ENCODE measurements around the gene LCN6. TPM values are rescaled to one million over a fixed set of nuclear protein-coding genes. Genes with fewer than 3 reads are reported as not detected.
"Not testable (repeated sequence)": the region's sequence is repeated elsewhere in the genome, so short reads cannot be mapped to it uniquely, and the experiment has no call there.

The LCN6 gene, protein sequence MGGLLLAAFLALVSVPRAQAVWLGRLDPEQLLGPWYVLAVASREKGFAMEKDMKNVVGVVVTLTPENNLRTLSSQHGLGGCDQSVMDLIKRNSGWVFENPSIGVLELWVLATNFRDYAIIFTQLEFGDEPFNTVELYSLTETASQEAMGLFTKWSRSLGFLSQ
- under 1 TPM in 2 of 8 experiments, not detected in 6; 0.41 to 0.76 TPM for total RNA-seq

DNA sequence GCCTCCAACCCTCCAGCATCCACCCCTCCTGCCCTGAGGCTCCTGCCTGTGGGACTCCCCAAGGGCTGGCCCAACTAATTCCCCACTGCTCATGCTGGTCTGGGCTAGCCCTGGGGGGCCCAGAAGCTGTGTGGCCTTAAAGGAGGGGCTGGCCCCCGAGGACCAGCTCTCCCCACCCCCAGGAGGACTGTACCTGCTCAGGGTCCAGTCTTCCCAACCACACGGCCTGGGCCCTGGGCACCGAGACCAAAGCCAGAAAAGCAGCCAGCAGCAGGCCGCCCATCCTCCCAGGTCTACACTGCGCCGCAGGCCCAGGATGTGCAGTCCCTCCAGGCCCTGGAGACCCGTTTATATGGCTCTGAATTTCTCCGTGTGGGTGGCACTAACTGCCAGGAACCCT is at the start of gene LCN6:
Gene LCN6, minus strand, starts transcription at position 325 of the 400 bp plus-strand sequence. Its CDS starts 42 bp downstream, at position 283.
- no peak within 1 kb of the TSS for H3K4me3 ChIP-seq
- H3K27ac ChIP-seq: no peak within 1 kb of the TSS
- peak in 1 of 8 experiments; percentile 13 for ATAC-seq (replicated peaks in 6 of 8)
- no peaks in the 10 kb centered on the region for H3K4me1 ChIP-seq (replicated peaks in 1 of 2)
- in situ Hi-C loops (cut with MboI; ENCODE audit: low pct_unique_long_range_greater_than_20kb in 2 of 9, low sequenced_read_pairs in 9 of 9, unreplicated experiment in 9 of 9): no loop called here
- 53 to 79% (median 72%) methylated on average over 3 to 5 of the region's 8 CpGs; no CpG with 5 or more reads in 7 of the 10 experiments for WGBS, 10 experiments

DNA sequence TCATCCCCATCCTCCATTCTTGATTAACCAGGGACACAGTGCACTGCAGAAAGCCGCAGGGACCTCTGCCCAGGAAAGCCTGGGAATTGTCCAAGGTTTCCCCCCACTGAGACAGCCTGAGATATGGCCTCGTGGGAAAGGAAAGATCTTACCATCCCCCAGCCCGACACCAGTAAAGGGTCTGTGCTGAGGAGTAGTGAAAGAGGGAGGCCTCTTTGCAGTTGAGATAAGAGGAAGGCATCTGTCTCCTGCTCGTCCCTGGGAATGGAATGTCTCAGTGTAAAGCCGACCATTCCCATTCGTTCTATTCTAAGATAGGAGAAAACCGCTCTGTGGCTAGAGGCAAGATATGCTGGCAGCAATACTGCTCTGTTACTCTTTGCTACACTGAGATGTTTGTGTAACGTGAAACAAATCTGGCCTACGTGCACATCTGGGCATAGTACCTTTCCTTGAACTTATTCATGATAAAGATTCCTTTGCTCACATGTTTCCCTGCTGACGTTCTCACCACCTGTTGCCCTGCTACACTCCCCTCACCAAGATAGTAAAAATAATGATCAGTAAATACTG is 48.5 kb upstream of the LCN6 start:
- in situ Hi-C loops (cut with MboI; ENCODE audit: low pct_unique_long_range_greater_than_20kb in 2 of 9, low sequenced_read_pairs in 9 of 9, unreplicated experiment in 9 of 9): loop anchor here in 7 of 9 experiments (25.0 kb wide), 1 partner anchor 240 kb away; the partner anchor contains the start of genes ABCA2 (in 7 of the 7), FUT7 (in 7 of the 7) and NPDC1 (in 7 of the 7)
- H3K27ac ChIP-seq; H3K4me3 ChIP-seq; ATAC-seq (replicated peaks in 6 of 8): not testable (repeated sequence)
- peaks cover 34 to 39% of the 10 kb centered on the region in 2 donors for H3K4me1 ChIP-seq (replicated peaks in 1 of 2)
- WGBS, 10 experiments: 0 to 82% (median 19%) methylated on average over 1 to 3 of the region's 10 CpGs; no CpG with 5 or more reads in 4 of the 10 experiments

DNA sequence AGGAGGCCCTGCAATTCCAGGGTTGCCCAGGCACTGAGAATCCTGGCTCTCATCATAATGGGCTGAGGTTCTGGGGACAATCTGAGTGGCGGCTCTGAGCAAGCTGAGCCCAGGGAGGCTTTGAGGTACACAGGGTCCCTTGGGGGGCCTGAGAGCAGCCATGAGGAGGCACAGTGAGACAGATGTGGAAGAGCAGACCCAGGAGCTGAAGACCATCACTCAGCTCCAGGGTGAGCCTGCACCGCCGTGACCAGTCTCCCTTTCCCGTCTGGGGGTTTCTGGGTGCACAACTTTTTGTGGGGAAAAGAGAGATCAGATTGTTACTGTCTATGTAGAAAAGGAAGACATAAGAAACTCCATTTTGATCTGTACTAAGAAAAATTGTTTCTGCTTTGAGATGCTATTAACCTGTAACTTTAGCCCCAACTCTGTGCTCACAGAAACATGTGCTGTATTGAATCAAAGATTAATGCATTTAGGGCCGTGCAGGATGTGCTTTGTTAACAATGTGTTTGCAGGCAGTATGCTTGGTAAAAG is 48.0 kb upstream of the LCN6 start, which contains the start of gene CCDC183:
Gene CCDC183, plus strand, starts transcription at position 101 of the 537 bp plus-strand sequence. Its CDS starts 60 bp downstream, at position 161.
- WGBS, 10 experiments: 0 to 80% (median 41%) methylated on average over 1 to 5 of the region's 5 CpGs; no CpG with 5 or more reads in 4 of the 10 experiments
- ATAC-seq (replicated peaks in 6 of 8): no peak
- in situ Hi-C loops (cut with MboI; ENCODE audit: low pct_unique_long_range_greater_than_20kb in 2 of 9, low sequenced_read_pairs in 9 of 9, unreplicated experiment in 9 of 9): loop anchor here in 7 of 9 experiments (25.0 kb wide), 1 partner anchor 241 kb away; the partner anchor contains the start of genes ABCA2 (in 7 of the 7), FUT7 (in 7 of the 7) and NPDC1 (in 7 of the 7)
- Histone ChIP-seq H3K4me3 (no peak within 1 kb of the TSS), H3K27ac (no peak within 1 kb of the TSS), H3K4me1 (replicated peaks in 1 of 2) (peaks cover 32 to 36% of the 10 kb centered on the region in 2 donors)

DNA sequence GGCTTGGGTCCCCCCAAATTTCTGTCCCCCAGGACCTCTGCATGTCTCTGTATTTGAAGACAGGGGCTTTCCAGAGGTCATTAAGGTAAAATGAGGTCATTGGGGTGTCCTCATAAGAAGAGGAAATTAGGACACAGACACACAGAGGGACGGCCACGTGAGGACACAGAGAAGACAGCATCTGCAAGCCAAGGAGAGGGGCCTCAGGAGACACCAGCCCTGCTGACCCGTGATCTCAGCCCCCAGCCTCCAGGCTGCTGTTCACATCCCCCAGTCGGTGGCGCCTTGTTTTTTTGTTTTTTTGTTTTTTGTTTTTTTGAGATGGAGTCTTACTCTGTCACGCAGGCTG is 46.6 kb upstream of the LCN6 start:
- in situ Hi-C loops (cut with MboI; ENCODE audit: low pct_unique_long_range_greater_than_20kb in 2 of 9, low sequenced_read_pairs in 9 of 9, unreplicated experiment in 9 of 9): loop anchor here in 7 of 9 experiments (25.0 kb wide), 1 partner anchor 242 kb away; the partner anchor contains the start of genes ABCA2 (in 7 of the 7), FUT7 (in 7 of the 7) and NPDC1 (in 7 of the 7)

DNA sequence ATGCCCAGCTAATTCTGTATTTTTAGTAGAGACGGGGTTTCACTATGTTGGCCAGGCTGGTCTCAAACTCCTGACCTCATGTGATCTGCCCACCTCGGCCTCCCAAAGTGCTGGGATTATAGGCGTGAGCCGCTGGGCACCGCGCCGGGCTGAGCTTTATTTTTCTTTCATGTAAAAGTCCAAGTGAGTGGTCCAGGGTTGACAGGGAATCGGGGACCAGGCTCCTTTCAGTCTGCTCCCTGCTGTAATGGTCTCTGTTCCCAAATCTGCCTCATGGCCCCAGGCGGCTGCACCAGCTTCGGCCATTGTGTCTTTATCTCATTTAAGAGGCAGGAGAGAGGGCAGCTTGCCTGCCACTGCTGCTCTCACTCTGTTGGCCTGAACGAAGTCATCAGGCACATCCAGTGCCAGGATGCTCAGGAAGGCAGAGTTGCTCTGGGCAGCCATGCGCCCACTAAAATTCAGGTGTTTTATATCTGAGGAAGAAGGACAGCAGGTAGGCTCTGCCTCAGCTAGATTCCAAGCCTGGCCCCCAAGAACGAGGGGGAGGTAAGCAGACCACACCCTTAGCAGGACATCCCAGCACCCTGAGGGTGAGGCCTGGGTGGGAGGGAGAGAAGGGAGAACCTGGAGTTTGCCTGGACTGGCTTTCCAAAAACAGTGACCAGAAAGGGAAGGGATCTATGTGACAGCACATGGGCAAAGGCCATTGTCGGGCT is 46.1 kb upstream of the LCN6 start:
- Histone ChIP-seq H3K27ac (no peak overlapping the region), H3K4me3 (no peak overlapping the region), H3K4me1 (replicated peaks in 1 of 2) (peaks cover 30 to 31% of the 10 kb centered on the region in 2 donors)
- 86 to 100% (median 94%) methylated on average over 1 to 10 of the region's 14 CpGs; no CpG with 5 or more reads in 4 of the 10 experiments for WGBS, 10 experiments
- no peak for ATAC-seq (replicated peaks in 6 of 8)
- in situ Hi-C loops (cut with MboI; ENCODE audit: low pct_unique_long_range_greater_than_20kb in 2 of 9, low sequenced_read_pairs in 9 of 9, unreplicated experiment in 9 of 9): loop anchor here in 7 of 9 experiments (25.0 kb wide), 1 partner anchor 243 kb away; the partner anchor contains the start of genes ABCA2 (in 7 of the 7), FUT7 (in 7 of the 7) and NPDC1 (in 7 of the 7)

More for the DNA sequence above, 46.6 kb upstream of the LCN6 start:
- no peak for ATAC-seq (replicated peaks in 6 of 8)
- no peak overlapping the region for H3K27ac ChIP-seq
- peaks cover 31 to 34% of the 10 kb centered on the region in 2 donors for H3K4me1 ChIP-seq (replicated peaks in 1 of 2)
- WGBS, 10 experiments: 52 to 100% (median 79%) methylated on average over 1 to 4 of the region's 6 CpGs; no CpG with 5 or more reads in 4 of the 10 experiments
- H3K4me3 ChIP-seq: no peak overlapping the region

DNA sequence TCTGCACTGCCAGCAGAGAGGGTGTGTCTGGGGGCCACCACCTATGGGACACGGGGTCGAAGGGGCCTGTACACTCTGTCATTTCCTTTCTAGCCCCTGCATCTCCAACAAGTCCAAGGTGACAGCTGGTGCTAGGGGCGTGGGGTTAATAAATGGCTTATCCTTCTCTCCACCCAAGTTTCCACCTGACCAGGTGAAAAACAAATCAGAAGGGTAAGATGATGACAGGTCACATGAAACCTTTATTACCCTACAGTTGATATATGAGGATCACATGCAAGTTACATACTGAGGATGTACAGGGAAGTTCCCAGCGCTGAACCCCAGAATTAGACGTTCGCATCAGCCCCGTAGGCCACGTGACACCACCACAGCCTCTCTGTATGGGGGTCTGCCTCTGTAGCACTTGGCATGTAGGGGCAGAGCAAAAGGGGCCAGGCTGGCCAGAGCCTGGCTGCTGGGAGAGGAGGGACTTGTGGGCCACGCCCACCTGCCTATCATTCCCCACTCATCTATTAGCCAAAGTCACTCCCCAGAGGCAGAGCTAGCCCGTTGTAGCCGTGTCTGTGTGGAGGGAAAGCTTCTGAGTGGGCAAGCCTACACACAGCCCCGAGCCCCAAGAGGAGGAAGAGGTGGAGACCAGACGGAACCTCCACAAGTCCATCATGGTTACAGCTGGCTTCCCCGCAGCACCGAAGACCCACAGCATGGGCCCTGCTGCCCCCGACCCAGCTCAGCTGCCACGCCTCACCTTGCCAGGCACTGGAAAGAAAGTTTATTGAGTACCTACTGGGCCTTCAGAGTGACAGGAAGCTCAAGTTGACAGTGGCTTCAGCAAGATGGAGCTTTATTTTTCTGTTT is 45.0 kb upstream of the LCN6 start:
- Histone ChIP-seq H3K4me1 (replicated peaks in 1 of 2) (peaks cover 25 to 28% of the 10 kb centered on the region in 2 donors), H3K4me3 (no peak overlapping the region), H3K27ac (no peak overlapping the region)
- in situ Hi-C loops (cut with MboI; ENCODE audit: low pct_unique_long_range_greater_than_20kb in 2 of 9, low sequenced_read_pairs in 9 of 9, unreplicated experiment in 9 of 9): loop anchor here in 7 of 9 experiments (25.0 kb wide), 1 partner anchor 244 kb away; the partner anchor contains the start of genes ABCA2 (in 7 of the 7), FUT7 (in 7 of the 7) and NPDC1 (in 7 of the 7)
- 66 to 88% (median 82%) methylated on average over 3 to 9 of the region's 17 CpGs; no CpG with 5 or more reads in 7 of the 10 experiments for WGBS, 10 experiments
- ATAC-seq (replicated peaks in 6 of 8): no peak

DNA sequence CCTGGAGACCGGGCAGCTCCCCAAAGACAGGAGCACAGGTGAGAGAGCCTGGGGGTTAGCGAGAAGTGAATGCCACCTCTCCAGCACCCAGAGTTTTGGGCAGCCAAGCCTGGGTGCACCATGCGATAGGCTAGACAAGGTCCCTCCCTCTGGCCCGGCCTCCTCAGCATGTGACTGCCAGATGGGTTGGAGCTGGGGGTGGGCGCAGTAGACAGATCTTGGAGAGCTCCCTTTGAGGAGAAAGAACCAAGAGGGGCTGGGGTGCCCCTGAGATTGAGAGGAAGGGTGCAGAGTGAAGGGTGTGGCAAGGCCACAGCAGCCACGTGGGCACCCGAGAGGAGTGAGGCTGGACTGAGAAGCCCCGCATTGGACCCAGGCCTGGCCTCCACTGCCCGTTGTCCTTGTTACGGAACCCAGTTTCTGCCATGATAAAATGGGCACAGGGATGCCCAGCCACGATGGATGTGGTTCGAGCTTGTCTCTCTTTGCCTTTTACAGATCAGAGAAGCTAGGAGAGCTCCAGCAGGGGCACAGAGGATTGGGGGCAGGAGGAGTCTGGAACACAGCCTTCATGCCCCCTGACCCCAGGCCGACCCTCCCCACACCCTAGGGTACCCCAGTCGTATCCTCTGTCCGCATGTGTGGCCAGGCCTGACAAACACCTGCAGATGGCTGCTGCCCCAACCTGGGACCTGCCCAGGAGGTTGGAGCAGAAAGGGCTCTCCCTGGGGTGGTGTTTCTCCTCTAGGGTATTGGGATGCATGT is 44.2 kb upstream of the LCN6 start:
- Histone ChIP-seq H3K27ac (no peak overlapping the region), H3K4me3 (peak overlapping the region in 2 of 5 donors; percentile 77 to 85), H3K4me1 (replicated peaks in 1 of 2) (peaks cover 24 to 31% of the 10 kb centered on the region in 2 donors)
- in situ Hi-C loops (cut with MboI; ENCODE audit: low pct_unique_long_range_greater_than_20kb in 2 of 9, low sequenced_read_pairs in 9 of 9, unreplicated experiment in 9 of 9): loop anchor here in 7 of 9 experiments (25.0 kb wide), 1 partner anchor 245 kb away; the partner anchor contains the start of genes ABCA2 (in 7 of the 7), FUT7 (in 7 of the 7) and NPDC1 (in 7 of the 7)
- ATAC-seq (replicated peaks in 6 of 8): no peak
- 75 to 100% (median 89%) methylated on average over 1 to 8 of the region's 15 CpGs; no CpG with 5 or more reads in 5 of the 10 experiments for WGBS, 10 experiments

DNA sequence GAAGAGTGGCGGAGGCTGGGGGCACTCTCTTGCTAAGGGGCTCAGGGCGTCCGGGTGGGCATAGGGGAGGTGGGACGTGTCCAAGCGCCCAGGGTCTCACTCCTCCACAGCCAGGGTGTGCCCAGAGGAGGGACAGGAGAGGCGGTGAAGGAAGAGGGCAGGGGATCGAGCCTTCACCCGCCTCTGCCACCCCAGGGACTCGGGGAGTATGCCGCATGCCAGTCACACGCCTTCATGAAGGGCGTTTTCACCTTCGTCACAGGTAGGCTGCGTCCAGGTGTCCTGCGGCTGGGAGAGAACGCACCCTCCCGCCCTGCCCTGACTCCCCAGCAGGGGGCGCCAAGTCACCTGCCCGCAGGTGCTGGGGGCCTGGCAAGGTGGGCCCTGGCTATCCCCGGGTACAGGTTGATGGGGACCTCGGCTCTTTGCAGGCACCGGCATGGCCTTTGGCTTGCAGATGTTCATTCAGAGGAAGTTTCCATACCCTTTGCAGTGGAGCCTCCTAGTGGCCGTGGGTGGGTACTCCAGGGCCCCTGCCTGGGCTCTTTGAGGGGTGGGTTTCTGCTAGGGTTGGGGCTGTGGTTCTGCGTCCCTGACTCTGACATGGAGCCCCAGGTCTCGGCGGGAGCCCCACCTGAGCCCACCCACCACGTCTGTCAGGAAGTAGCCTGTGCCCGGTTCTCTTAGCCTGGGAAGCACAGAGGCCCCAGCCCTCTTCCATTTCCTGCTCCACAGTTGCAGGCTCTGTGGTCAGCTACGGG is 43.4 kb upstream of the LCN6 start:
- WGBS, 10 experiments: 4 to 27% (median 11%) methylated on average over 3 to 5 of the region's 29 CpGs; no CpG with 5 or more reads in 7 of the 10 experiments
- peak overlapping the region; percentile 45 to 85 (median 76) for H3K4me3 ChIP-seq
- H3K4me1 ChIP-seq (replicated peaks in 1 of 2): peaks cover 17 to 33% of the 10 kb centered on the region in 2 donors
- peak overlapping the region; percentile 44 to 76 for H3K27ac ChIP-seq
- in situ Hi-C loops (cut with MboI; ENCODE audit: low pct_unique_long_range_greater_than_20kb in 2 of 9, low sequenced_read_pairs in 9 of 9, unreplicated experiment in 9 of 9): loop anchor here in 7 of 9 experiments (25.0 kb wide), 1 partner anchor 246 kb away; the partner anchor contains the start of genes ABCA2 (in 7 of the 7), FUT7 (in 7 of the 7) and NPDC1 (in 7 of the 7)
- peak in 5 of 8 experiments; percentile 0 to 8 (median 5) for ATAC-seq (replicated peaks in 6 of 8)

DNA sequence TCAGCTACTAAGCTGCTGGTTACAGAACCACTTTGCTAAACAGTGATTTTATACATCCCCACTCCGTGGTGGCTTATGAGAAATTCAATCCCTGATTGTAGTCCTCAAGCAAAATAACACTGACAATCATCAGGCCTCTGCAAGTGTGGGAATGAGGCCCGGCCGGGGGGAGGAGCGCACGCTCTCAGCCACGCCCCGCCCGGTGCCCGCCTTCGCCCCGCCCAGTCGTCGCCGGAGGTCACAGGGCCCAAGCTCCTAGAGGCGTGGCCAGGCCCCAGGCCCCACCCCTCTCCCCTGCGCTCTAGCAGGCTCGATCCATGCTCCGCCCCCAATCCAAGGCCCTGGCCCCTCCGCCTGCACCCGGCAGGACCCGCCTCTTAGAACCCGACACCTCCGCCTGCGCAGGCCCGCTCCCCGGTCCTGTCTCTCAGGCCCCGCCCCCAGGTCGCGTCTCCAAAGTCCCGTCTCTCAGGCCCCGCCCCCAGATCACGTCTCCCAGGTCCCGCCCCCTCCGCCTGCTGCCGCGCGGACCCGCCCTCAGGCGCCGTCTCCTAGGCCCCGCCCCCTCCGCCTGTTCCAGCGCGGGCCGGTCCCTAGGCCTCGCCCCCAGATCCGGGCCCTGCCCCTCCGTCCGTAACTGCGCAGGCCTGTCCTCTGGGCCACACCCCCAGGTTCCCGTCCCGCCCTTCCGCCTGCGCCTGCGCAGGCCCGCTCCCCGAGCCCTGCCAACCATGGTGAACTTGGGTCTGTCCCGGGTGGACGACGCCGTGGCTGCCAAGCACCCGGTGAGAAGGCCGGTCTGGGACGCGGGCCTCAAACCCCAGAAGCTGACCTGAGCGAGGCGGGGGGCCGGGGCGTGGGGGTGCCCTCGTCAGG is 42.6 kb upstream of the LCN6 start, which contains the start of gene TMEM141:
Gene TMEM141, plus strand, starts transcription at position 705 of the 876 bp plus-strand sequence. Its CDS starts 27 bp downstream, at position 732.
- H3K27ac ChIP-seq: peak within 1 kb of the TSS; percentile 44 to 76
- H3K4me3 ChIP-seq: peak within 1 kb of the TSS; percentile 45 to 85 (median 76)
- 0 to 3% (median 0%) methylated on average over 1 to 11 of the region's 70 CpGs; no CpG with 5 or more reads in 4 of the 10 experiments for WGBS, 10 experiments
- in situ Hi-C loops (cut with MboI; ENCODE audit: low pct_unique_long_range_greater_than_20kb in 2 of 9, low sequenced_read_pairs in 9 of 9, unreplicated experiment in 9 of 9): loop anchor here in 7 of 9 experiments (25.0 kb wide), 1 partner anchor 246 kb away; the partner anchor contains the start of genes ABCA2 (in 7 of the 7), FUT7 (in 7 of the 7) and NPDC1 (in 7 of the 7)
- peaks cover 11 to 32% of the 10 kb centered on the region in 2 donors for H3K4me1 ChIP-seq (replicated peaks in 1 of 2)
- ATAC-seq (replicated peaks in 6 of 8): peak; percentile 87 to 93 (median 90)

Data from motor neuron (in vitro differentiated cells).